Activated CD8-positive, alpha-beta T cell treated with anti-CD3 and anti-CD28 coated beads, Interleukin-2, amount 10 ng/mL, durations not matched to agents 7 days and 5 days (primary cell): Measurements from ENCODE around the gene USP53. TPM values are rescaled to one million over a fixed set of nuclear protein-coding genes. Genes with fewer than 3 reads are reported as not detected.

ENCODE experiments used
- ATAC-seq: fragments of 150-1000 bp; cut with Tn5 transposase; one replicate; pipeline ENCODE4 v1.10.0; 2021; ENCODE audit warnings: moderate library complexity
- CTCF ChIA-PET: fragments of 350-600 bp; sonication (Branson Sonifier 250); formaldehyde crosslinking; loops from one replicate; lab custom pipeline; 2021; ENCODE audit warnings: antibody characterized with exemption; lab: Charles Lee
- POLR2A ChIA-PET: fragments of 350-600 bp; sonication (Branson Sonifier 250); formaldehyde crosslinking; loops from one replicate; lab custom pipeline; 2021; ENCODE audit warnings: antibody characterized with exemption; lab: Charles Lee
- DNase-seq: peaks from one replicate; pipeline ENCODE4 v3.0.0-alpha.2; 2020
- H3K27ac Mint-ChIP-seq: one replicate; pipeline ENCODE4 v1.8.0; 2021; ENCODE audit warnings: mild to moderate bottlenecking, mixed read lengths
- H3K27me3 Mint-ChIP-seq: one replicate; pipeline ENCODE4 v1.8.0; 2021; ENCODE audit warnings: low read depth, mixed read lengths
- H3K36me3 Mint-ChIP-seq: one replicate; pipeline ENCODE4 v1.8.0; 2021; ENCODE audit warnings: low read depth, mixed read lengths
- H3K4me1 Mint-ChIP-seq: one replicate; pipeline ENCODE4 v1.8.0; 2021; ENCODE audit warnings: low read depth, mixed read lengths
- H3K4me3 Mint-ChIP-seq: one replicate; pipeline ENCODE4 v1.8.0; 2021; ENCODE audit warnings: mild to moderate bottlenecking, mixed read lengths
- H3K9me3 Mint-ChIP-seq: one replicate; pipeline ENCODE4 v1.8.0; 2022; ENCODE audit warnings: mixed read lengths; ENCODE audit not compliant: insufficient read depth
- total RNA-seq, 2 experiments: library from RNA; stranded (reverse); gene quantifications; one replicate each; pipeline ENCODE4 v1.2.3, GENCODE V29; 2021

The USP53 gene
- total RNA-seq, 2 experiments from 2014 or later: 10.0 to 10.1 TPM

DNA sequence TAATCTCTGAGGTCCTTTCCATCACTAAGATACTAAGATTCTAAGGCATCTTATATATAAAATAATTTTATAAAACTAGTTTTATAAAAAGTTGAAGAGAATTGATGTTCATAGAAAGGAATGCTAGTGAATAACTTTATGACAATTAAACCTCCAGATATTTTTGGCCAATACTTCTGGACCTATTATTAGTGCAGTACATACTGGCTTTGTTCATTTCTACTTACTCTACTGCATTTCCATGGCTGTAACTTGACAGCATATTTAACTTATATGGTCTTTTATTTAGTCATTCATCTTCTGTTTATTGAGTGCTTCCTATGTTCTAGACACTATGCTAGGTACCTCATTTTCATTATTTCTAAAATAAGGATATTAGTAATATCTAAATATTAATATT, 6.8 kb upstream of the USP53 start:
- H3K36me3 Mint-ChIP-seq: peaks cover 4% of the 10 kb centered on the region
- no peak overlapping the region for H3K4me3 Mint-ChIP-seq
- CTCF ChIA-PET: no interaction called here
- no peak overlapping the region for H3K27ac Mint-ChIP-seq
- H3K9me3 Mint-ChIP-seq: no peaks in the 10 kb centered on the region
- ATAC-seq: no peak
- POLR2A ChIA-PET: interaction anchor here (0.6 kb wide), 1 partner anchor 16 kb away, joined by 3 read pairs; no protein-coding TSS in a partner anchor
- DNase-seq: no peak
- peaks cover 30% of the 10 kb centered on the region for H3K4me1 Mint-ChIP-seq
- no peaks in the 10 kb centered on the region for H3K27me3 Mint-ChIP-seq

GRCh38 chr4:119206178-119206577, 6.3 kb upstream of the USP53 start:
- peaks cover 35% of the 10 kb centered on the region for H3K4me1 Mint-ChIP-seq
- DNase-seq: no peak
- no peaks in the 10 kb centered on the region for H3K27me3 Mint-ChIP-seq
- CTCF ChIA-PET: no interaction called here
- no peak overlapping the region for H3K4me3 Mint-ChIP-seq
- ATAC-seq: no peak
- H3K36me3 Mint-ChIP-seq: peaks cover 4% of the 10 kb centered on the region
- H3K27ac Mint-ChIP-seq: no peak overlapping the region
- no peaks in the 10 kb centered on the region for H3K9me3 Mint-ChIP-seq
- POLR2A ChIA-PET: interaction anchor here (0.6 kb wide), 1 partner anchor 16 kb away, joined by 3 read pairs; no protein-coding TSS in a partner anchor

- Mint-ChIP-seq H3K36me3 (peaks cover 4% of the 10 kb centered on the region), H3K27ac (no peak overlapping the region), H3K9me3 (no peaks in the 10 kb centered on the region), H3K4me1 (peaks cover 42% of the 10 kb centered on the region), H3K27me3 (no peaks in the 10 kb centered on the region), H3K4me3 (no peak overlapping the region)
- POLR2A ChIA-PET: no interaction called here
- no peak for DNase-seq
- ATAC-seq: no peak
- CTCF ChIA-PET: no interaction called here
These were observed 5.5 kb upstream of the USP53 start for GRCh38 chr4:119207051-119207450.

- DNase-seq (peak; percentile 34), ATAC-seq (no peak)
- Mint-ChIP-seq H3K9me3 (no peaks in the 10 kb centered on the region), H3K27me3 (no peaks in the 10 kb centered on the region), H3K4me3 (no peak overlapping the region), H3K4me1 (peaks cover 43% of the 10 kb centered on the region), H3K27ac (no peak overlapping the region), H3K36me3 (no peaks in the 10 kb centered on the region)
- POLR2A ChIA-PET: interaction anchor here (1.2 kb wide), 1 partner anchor 91 kb away, joined by 5 read pairs; a partner anchor contains a TSS
- CTCF ChIA-PET: interaction anchor here (1.8 to 6.4 kb wide), 2 partner anchors 29 to 167 kb away, joined by 5 to 53 read pairs; no protein-coding TSS in a partner anchor
These were observed 3.4 kb upstream of the USP53 start for GRCh38 chr4:119209077-119209476.

DNA sequence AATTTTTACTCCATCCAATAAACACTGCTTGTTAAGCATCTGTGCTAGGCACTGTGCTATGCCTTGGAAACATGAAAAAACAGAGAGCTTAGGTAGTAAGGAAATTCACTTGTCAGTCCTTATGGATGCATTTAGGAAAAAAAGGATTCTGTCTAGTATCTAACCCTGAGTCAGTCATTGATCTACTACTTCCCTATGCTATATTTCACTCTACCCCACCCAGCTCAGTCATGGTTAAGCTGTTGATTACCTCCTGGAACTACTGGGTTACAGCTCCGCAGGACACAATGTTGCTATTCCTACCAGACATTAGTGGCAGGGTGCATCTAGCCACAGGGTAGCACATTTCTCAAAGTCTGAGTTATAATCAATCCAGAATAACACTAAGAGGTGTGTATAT, 2.9 kb upstream of the USP53 start:
- CTCF ChIA-PET: interaction anchor here (1.8 to 6.4 kb wide), 2 partner anchors 28 to 168 kb away, joined by 5 to 53 read pairs; no protein-coding TSS in a partner anchor

DNA sequence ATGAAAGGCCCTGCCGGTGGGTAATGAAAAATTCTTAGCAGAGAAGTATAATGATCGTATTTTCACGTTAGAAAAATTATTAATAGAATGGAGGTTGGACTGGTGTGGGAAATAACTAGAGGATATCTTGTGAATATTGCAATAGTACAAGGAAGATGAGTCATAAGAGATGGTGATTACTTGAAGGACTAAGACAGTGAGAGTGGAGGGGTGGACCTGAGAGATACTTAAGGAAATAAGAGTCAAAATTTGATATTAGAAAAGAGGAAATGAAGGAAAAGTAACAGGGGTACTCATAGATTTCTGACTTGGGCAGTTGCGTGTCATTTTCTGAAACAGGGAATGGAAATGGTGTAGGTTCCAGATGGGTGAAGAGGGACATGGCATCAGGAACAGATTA, 1.7 kb upstream of the USP53 start:
- no peak for ATAC-seq
- ChIA-PET POLR2A (no interaction called here), CTCF (interaction anchor here (6.4 kb wide), 1 partner anchor 169 kb away, joined by 53 read pairs; no protein-coding TSS in a partner anchor)
- Mint-ChIP-seq H3K4me1 (peaks cover 48% of the 10 kb centered on the region), H3K36me3 (no peaks in the 10 kb centered on the region), H3K27ac (no peak overlapping the region), H3K27me3 (no peaks in the 10 kb centered on the region), H3K9me3 (no peaks in the 10 kb centered on the region), H3K4me3 (peak overlapping the region; percentile 97)
- DNase-seq: no peak

More for the DNA sequence above, 2.9 kb upstream of the USP53 start:
- ATAC-seq (no peak), DNase-seq (no peak)
- Mint-ChIP-seq H3K36me3 (no peaks in the 10 kb centered on the region), H3K27me3 (no peaks in the 10 kb centered on the region), H3K27ac (no peak overlapping the region), H3K4me1 (peaks cover 45% of the 10 kb centered on the region), H3K4me3 (no peak overlapping the region), H3K9me3 (no peaks in the 10 kb centered on the region)
- POLR2A ChIA-PET: interaction anchor here (1.2 kb wide), 1 partner anchor 91 kb away, joined by 5 read pairs; a partner anchor contains a TSS

DNA sequence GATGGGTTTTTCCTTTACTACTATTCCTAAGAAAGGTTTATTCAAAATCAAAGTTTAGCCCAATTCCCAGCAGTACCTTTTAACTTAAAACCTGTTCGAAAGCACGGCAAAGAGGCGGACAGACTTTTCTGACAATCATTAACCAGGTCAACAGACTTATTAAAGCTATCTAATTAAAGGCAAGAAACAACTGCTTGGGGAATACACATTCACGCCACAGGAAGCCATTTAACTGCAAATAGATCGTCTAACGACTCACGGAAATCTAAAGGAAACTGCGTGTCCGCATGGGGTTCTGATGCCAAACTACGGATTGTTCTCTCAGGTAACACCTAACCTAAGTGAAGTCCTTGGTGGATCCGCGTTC, 663 bp upstream of the USP53 start:
- Mint-ChIP-seq H3K9me3 (no peaks in the 10 kb centered on the region), H3K4me3 (peak overlapping the region; percentile 97), H3K36me3 (no peaks in the 10 kb centered on the region), H3K27me3 (no peaks in the 10 kb centered on the region), H3K27ac (peak overlapping the region; percentile 88), H3K4me1 (peaks cover 42% of the 10 kb centered on the region)
- POLR2A ChIA-PET: interaction anchor here (0.9 to 3.0 kb wide), 5 partner anchors 10 to 184 kb away, joined by 3 to 29 read pairs (median 7); a partner anchor contains a TSS
- CTCF ChIA-PET: interaction anchor here (1.0 to 6.4 kb wide), 12 partner anchors 11 to 246 kb away, joined by 3 to 53 read pairs (median 3); a partner anchor contains a TSS
- no peak for ATAC-seq
- DNase-seq: no peak

DNA sequence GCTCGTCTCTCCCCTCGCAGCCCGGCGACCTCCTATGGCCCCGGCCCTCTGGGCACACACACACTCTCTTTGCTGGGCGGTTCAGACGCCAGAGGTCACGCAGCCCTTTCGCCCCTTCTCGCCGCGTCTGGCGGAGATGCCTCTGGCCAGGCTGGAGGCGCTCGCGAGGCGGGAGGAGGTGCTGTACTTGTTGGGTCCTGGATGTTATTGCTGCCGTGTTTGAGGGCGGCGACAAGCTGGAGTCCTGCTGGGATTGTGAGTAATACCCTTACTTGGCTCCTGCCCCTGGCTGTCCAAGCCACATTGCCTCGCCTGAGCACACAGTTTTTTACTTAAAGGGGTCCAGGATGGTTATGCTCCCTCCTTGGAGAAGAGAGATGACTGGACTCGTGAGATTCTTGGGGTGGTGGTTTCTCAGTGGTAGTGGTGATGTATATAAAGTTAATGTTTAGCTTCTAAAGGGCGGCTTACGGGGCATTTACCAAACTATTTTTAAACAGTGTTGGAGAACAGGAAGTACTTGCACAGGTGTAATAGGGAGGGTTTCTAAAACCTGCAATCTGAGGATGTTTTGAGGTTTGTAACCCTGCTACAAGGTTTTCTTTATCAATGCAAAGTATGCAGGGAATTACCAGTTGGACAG, 572 bp downstream of the USP53 start:
- Mint-ChIP-seq H3K36me3 (peaks cover 11% of the 10 kb centered on the region), H3K27ac (peak overlapping the region; percentile 88), H3K27me3 (no peaks in the 10 kb centered on the region), H3K9me3 (no peaks in the 10 kb centered on the region), H3K4me3 (peak overlapping the region; percentile 97), H3K4me1 (peaks cover 36% of the 10 kb centered on the region)
- peak; percentile 74 for DNase-seq
- ChIA-PET CTCF (interaction anchor here (0.7 to 6.4 kb wide), 16 partner anchors 12 to 233 kb away, joined by 3 to 53 read pairs (median 4); a partner anchor contains a TSS), POLR2A (interaction anchor here (0.9 to 3.0 kb wide), 12 partner anchors 9 to 352 kb away, joined by 3 to 29 read pairs (median 4); a partner anchor contains a TSS)
- peak; percentile 55 for ATAC-seq

- H3K27me3 Mint-ChIP-seq: no peaks in the 10 kb centered on the region
- ATAC-seq (no peak), DNase-seq (no peak)
- POLR2A ChIA-PET: no interaction called here
- peaks cover 12% of the 10 kb centered on the region for H3K4me1 Mint-ChIP-seq
- CTCF ChIA-PET: no interaction called here
- H3K9me3 Mint-ChIP-seq: peaks cover 3% of the 10 kb centered on the region
- no peak overlapping the region for H3K27ac Mint-ChIP-seq
- H3K4me3 Mint-ChIP-seq: no peak overlapping the region
- peaks cover 33% of the 10 kb centered on the region for H3K36me3 Mint-ChIP-seq
These were observed 5.6 kb downstream of the USP53 start for GRCh38 chr4:119218093-119218492.

- DNase-seq (no peak), ATAC-seq (no peak)
- H3K27ac Mint-ChIP-seq: no peak overlapping the region
- H3K9me3 Mint-ChIP-seq: peaks cover 3% of the 10 kb centered on the region
- H3K36me3 Mint-ChIP-seq: peaks cover 45% of the 10 kb centered on the region
- ChIA-PET CTCF (interaction anchor here (1.1 kb wide), 1 partner anchor 11 kb away, joined by 4 read pairs; no protein-coding TSS in a partner anchor), POLR2A (interaction anchor here (1.0 kb wide), 1 partner anchor 9 kb away, joined by 7 read pairs; the partner anchor contains the start of gene USP53)
- H3K4me3 Mint-ChIP-seq: no peak overlapping the region
- no peaks in the 10 kb centered on the region for H3K27me3 Mint-ChIP-seq
- peaks cover 2% of the 10 kb centered on the region for H3K4me1 Mint-ChIP-seq
These were observed 8.9 kb downstream of the USP53 start for GRCh38 chr4:119221412-119221811.

DNA sequence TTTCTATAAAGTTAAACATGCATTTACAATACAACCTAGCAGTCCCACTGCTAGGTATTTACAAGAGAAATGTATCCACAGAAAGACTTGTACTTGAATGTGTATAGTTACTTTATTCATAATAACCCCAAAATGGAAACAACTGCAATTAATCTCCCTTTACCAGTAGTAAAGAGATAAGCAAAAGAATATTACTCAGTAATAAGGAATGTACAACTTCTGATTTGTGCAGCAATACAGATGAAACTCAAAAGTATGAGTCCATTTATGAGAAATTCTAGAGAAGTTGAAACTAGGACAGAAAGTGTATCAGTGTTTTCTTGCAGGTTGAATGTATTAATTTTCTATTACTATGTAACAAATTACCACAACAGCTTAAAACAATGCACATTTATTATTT, 15.2 kb downstream of the USP53 start:
- no peaks in the 10 kb centered on the region for H3K27me3 Mint-ChIP-seq
- POLR2A ChIA-PET: no interaction called here
- no peak overlapping the region for H3K4me3 Mint-ChIP-seq
- ATAC-seq (no peak), DNase-seq (no peak)
- no peaks in the 10 kb centered on the region for H3K9me3 Mint-ChIP-seq
- CTCF ChIA-PET: no interaction called here
- no peak overlapping the region for H3K27ac Mint-ChIP-seq
- H3K4me1 Mint-ChIP-seq: peaks cover 14% of the 10 kb centered on the region
- peaks cover 17% of the 10 kb centered on the region for H3K36me3 Mint-ChIP-seq

DNA sequence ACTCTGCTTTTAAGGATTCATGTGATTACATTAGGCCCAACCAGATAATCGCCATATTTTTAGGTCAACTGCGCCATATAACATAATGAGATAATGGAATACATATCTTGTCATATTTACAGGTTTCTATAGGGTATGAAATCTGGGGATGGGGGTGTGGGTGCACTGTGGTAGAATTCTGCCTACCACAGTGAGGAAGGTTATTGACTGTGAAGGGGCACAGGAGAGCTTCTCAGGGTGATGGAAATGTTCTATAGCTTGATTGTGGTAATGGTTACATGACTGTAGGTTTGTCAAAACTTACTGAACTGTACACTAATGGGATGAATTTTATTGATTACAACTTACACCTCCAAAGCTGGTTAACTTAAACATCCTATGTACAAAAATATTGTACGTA, 15.9 kb downstream of the USP53 start:
- H3K4me3 Mint-ChIP-seq: no peak overlapping the region

More for the DNA sequence above, 15.9 kb downstream of the USP53 start:
- Mint-ChIP-seq H3K27ac (no peak overlapping the region), H3K9me3 (no peaks in the 10 kb centered on the region), H3K27me3 (no peaks in the 10 kb centered on the region), H3K4me1 (peaks cover 20% of the 10 kb centered on the region), H3K36me3 (peaks cover 17% of the 10 kb centered on the region)
- POLR2A ChIA-PET: no interaction called here
- ATAC-seq: no peak
- CTCF ChIA-PET: no interaction called here
- no peak for DNase-seq
